Sigmoid colon (tissue), 4 donors: Measurements from ENCODE around the gene SH3TC2.

ENCODE experiments used
- EP300 ChIP-seq, 4 donors: sonication (generic); formaldehyde crosslinking; IDR thresholded peaks; one replicate each; pipeline ENCODE4 v1.6.1; 2017; ENCODE audit warnings: antibody characterized with exemption in 4 of 4
- POLR2A ChIP-seq, 2 donors: fragments of 450-650 bp; IDR thresholded peaks; one replicate each; pipeline ENCODE4 v1.6.1; 2016; ENCODE audit warnings: antibody characterized with exemption in 2 of 2, mild to moderate bottlenecking in 2 of 2, moderate library complexity in 2 of 2
- POLR2AphosphoS5 ChIP-seq, 4 donors: sonication (generic); formaldehyde crosslinking; IDR thresholded peaks; one replicate each; pipeline ENCODE4 v1.6.1; 2017; ENCODE audit warnings: antibody characterized with exemption in 4 of 4
- TF ChIP-seq, protein P1 (sequence below), 4 experiments: fragments of 450-650 bp in 3 of 4; fragments of 200-600 bp in 1 of 4; IDR thresholded peaks; one replicate each; pipeline ENCODE4 v1.5.1; 2016 to 2019; ENCODE audit warnings: antibody characterized with exemption in 4 of 4, mild to moderate bottlenecking in 3 of 4, moderate library complexity in 2 of 4

DNA sequence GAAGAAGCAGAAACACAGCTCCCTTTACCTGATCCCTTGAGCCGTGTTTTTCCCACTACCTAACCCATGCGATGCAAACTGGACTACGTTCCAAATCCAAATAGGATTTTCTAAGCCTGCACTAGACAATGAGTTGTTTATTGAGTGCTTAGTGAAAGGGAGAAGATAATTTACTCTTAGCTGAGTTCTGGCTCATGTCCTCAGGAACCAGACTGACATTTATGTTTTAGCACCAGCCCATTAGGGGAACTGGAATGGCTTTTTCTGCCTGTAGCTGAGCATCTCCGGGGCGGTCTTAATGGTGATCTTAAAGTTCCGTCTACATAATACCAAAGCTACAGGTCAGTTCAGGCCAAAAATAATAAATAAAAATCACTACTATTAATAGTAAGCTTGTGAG, 81.5 kb downstream of the SH3TC2 start:
- TF ChIP-seq EP300 (IDR thresholded peaks at IDR 0.05), result no peak
- TF ChIP-seq, protein P1, sequence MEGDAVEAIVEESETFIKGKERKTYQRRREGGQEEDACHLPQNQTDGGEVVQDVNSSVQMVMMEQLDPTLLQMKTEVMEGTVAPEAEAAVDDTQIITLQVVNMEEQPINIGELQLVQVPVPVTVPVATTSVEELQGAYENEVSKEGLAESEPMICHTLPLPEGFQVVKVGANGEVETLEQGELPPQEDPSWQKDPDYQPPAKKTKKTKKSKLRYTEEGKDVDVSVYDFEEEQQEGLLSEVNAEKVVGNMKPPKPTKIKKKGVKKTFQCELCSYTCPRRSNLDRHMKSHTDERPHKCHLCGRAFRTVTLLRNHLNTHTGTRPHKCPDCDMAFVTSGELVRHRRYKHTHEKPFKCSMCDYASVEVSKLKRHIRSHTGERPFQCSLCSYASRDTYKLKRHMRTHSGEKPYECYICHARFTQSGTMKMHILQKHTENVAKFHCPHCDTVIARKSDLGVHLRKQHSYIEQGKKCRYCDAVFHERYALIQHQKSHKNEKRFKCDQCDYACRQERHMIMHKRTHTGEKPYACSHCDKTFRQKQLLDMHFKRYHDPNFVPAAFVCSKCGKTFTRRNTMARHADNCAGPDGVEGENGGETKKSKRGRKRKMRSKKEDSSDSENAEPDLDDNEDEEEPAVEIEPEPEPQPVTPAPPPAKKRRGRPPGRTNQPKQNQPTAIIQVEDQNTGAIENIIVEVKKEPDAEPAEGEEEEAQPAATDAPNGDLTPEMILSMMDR (IDR thresholded peaks at IDR 0.05), result no peak
- no peak for TF ChIP-seq POLR2A (IDR thresholded peaks at IDR 0.05)
- peak; percentile 36 to 87 (median 80) for TF ChIP-seq POLR2AphosphoS5 (IDR thresholded peaks at IDR 0.05)
